Heart left ventricle (tissue), 16 donors: ENCODE results near the gene ISOC2. TPM values are rescaled to one million over a fixed set of nuclear protein-coding genes. Genes with fewer than 3 reads are reported as not detected.
"Not testable (repeated sequence)": the region's sequence is repeated elsewhere in the genome, so short reads cannot be mapped to it uniquely, and the experiment has no call there.

Experiments
- ATAC-seq, 4 donors: fragments of 200-7000 bp; cut with Tn5 transposase; one replicate each; pipeline ENCODE4 v1.9.1; 2020 to 2022; ENCODE audit warnings: moderate library complexity in 4 of 4, mild to moderate bottlenecking in 3 of 4, moderate number of reproducible peaks in 1 of 4
- DNase-seq, 5 donors: peaks; one replicate each; pipeline ENCODE4 v3.0.0-alpha.2; 2020
- H3K27ac ChIP-seq, 12 donors: fragments of 200-600 bp; sonication (generic) in 4 of 12; one replicate each; pipeline versions ENCODE4 v1.5.0 to v1.8.0; 2016 to 2022; ENCODE audit warnings: mild to moderate bottlenecking in 2 of 12
- H3K27me3 ChIP-seq, 9 donors: fragments of 200-600 bp; sonication (generic) in 2 of 9; one replicate each; pipeline versions ENCODE4 v1.5.1 to v1.8.0; 2016 to 2022; ENCODE audit warnings: mild to moderate bottlenecking in 3 of 9
- H3K36me3 ChIP-seq, 9 donors: fragments of 200-600 bp; sonication (generic) in 2 of 9; one replicate each; pipeline versions ENCODE4 v1.5.0 to v1.8.0; 2018 to 2022; ENCODE audit warnings: mild to moderate bottlenecking in 2 of 9
- H3K4me1 ChIP-seq, 12 donors: fragments of 200-600 bp; sonication (generic) in 4 of 12; one replicate each; pipeline versions ENCODE4 v1.5.0 to v1.8.0; 2016 to 2022; ENCODE audit warnings: mild to moderate bottlenecking in 3 of 12
- H3K4me3 ChIP-seq, 12 donors: fragments of 200-600 bp; sonication (generic) in 4 of 12; one replicate each; pipeline versions ENCODE4 v1.5.0 to v1.8.0; 2017 to 2022; ENCODE audit warnings: mild to moderate bottlenecking in 9 of 12, moderate library complexity in 4 of 12
- H3K9me3 ChIP-seq, 12 donors: fragments of 200-600 bp; sonication (generic) in 4 of 12; one replicate each; pipeline versions ENCODE4 v1.5.0 to v1.8.0; 2016 to 2022; ENCODE audit warnings: mild to moderate bottlenecking in 1 of 12
- POLR2A ChIP-seq, 2 donors: fragments of 450-650 bp; IDR thresholded peaks; one replicate each; pipeline ENCODE4 v1.6.1; 2017; ENCODE audit warnings: antibody characterized with exemption in 2 of 2, mild to moderate bottlenecking in 2 of 2, moderate library complexity in 2 of 2
- WGBS, 4 donors: extraction: QIAGEN DNeasy Blood & Tissue Kit in 2 of 4; methylation state at CpG; one replicate each; pipeline versions ENCODE4 v1.1.5 to v1.1.7; 2013 to 2018; 5-methylcytosine and 5-hydroxymethylcytosine counted together
- intact Hi-C, 10 donors: fragments of 100-400 bp; cut with DNase I; formaldehyde crosslinking; loops; one replicate each; pipeline versions ENCODE4 v1.11.1 to v1.14.2; 2022
- polyA plus RNA-seq, 2 donors: library from polyadenylated mRNA; stranded (reverse); fragments of 200-250 nt; gene quantifications; one replicate each; pipeline ENCODE4 v1.2.3, GENCODE V29; 2013
- total RNA-seq, 9 donors: library from RNA; depleted of rRNA in 2 of 9; stranded (reverse); fragments of >200 nt in 2 of 9; fragmentation: NEBNext Ultra II Directional in 3 of 9; extraction: Animal tissue kit (Norgen Biotek cat#: 25700) in 3 of 9; gene quantifications; one replicate each; pipeline versions ENCODE4 v1.1.0 to v1.2.4, GENCODE V29; 2016 to 2023
- TF ChIP-seq, protein P1 (sequence below), 12 donors: fragments of 200-600 bp; sonication (generic) in 4 of 12; IDR thresholded peaks; one replicate each; pipeline versions ENCODE4 v1.5.0 to v1.8.0; 2018 to 2022; ENCODE audit warnings: antibody characterized with exemption in 12 of 12, mild to moderate bottlenecking in 5 of 12
- donor health status: ischemic (EF 13 %, LVEDD 7.1; RV severe dilation, severe dysfunction).
- donor health status: healthy with polysubstance abuse.
- donor health status: DM: no; HTN: yes; CAD: no.
- donor health status: DM: no; HTN: no; CAD: no.
- donor health status: ischemic (EF 25% LVEDD 6.9; RV normal size, moderate dysfunction).
- donor health status: ischemic (EF 25% LVEDD 5.7; RV mildly dilated, moderate dysfunction).
- donor health status: healthy.
- donor health status: DM: yes; HTN: yes; CAD: no.
- donor health status: ischemic (EF 35%, LVEDD 5.7; RV mildly dilated, moderate dysfunction).
- donor health status: nonischemic (EF 11% LVEDD 7.7; RV severe dilation, severe dysfunction).
- donor health status: DM: yes; HTN: yes; CAD: no.
- donor health status: PGD.
- donor health status: ischemic (EF 29% LVEDD 5.4; RV normal size, mild dysfunction).
- donor health status: nonischemic (EF 23%, LVEDD 6.1; RV moderate dilation, normal function).

ISOC2 gene
- total and polyA plus RNA-seq, 11 donors, result 36.9 to 102 (median 51.1) TPM

DNA sequence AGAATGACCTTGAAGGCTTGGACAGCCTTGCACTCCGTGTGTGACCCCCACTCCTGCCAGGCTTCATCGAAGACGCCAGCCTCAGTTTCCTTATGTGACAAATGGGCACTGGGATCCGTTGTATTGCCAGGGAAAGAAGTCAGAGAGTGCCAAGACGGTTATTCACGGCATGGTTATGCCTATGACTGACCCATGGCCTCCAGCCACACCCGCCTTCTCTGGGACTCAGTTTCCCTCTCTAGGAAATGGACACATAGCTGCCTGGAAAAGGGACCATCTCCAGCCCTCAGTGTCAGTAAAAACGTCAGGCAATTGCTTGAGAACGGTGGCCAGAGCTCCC is 52.9 kb downstream of the ISOC2 start:
- intact Hi-C loops, result loop anchor here in 2 of 10 donors (1.0 to 2.0 kb wide), 2 partner anchors 23 to 24 kb away; partner anchors contain the start of genes RPL28 (in 2 of the 2) and TMEM238 (in 1 of the 2)
- 67 to 74% (median 68%) methylated on average over 9 of the region's 9 CpGs for WGBS, 4 donors
- peaks cover 3 to 24% (median 12%) of the 10 kb centered on the region in 12 donors for H3K4me1 ChIP-seq
- H3K4me3 ChIP-seq, result peak overlapping the region in 11 of 12 donors; percentile 74 to 99 (median 92)
- H3K27me3 ChIP-seq, result no peaks in the 10 kb centered on the region
- peak overlapping the region; percentile 83 to 99 (median 97) for H3K27ac ChIP-seq
- H3K9me3 ChIP-seq, result peaks cover 0 to 6% (median 0%) of the 10 kb centered on the region in 12 donors
- ATAC-seq, result no peak
- TF ChIP-seq, protein P1, sequence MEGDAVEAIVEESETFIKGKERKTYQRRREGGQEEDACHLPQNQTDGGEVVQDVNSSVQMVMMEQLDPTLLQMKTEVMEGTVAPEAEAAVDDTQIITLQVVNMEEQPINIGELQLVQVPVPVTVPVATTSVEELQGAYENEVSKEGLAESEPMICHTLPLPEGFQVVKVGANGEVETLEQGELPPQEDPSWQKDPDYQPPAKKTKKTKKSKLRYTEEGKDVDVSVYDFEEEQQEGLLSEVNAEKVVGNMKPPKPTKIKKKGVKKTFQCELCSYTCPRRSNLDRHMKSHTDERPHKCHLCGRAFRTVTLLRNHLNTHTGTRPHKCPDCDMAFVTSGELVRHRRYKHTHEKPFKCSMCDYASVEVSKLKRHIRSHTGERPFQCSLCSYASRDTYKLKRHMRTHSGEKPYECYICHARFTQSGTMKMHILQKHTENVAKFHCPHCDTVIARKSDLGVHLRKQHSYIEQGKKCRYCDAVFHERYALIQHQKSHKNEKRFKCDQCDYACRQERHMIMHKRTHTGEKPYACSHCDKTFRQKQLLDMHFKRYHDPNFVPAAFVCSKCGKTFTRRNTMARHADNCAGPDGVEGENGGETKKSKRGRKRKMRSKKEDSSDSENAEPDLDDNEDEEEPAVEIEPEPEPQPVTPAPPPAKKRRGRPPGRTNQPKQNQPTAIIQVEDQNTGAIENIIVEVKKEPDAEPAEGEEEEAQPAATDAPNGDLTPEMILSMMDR (IDR thresholded peaks at IDR 0.05), result no peak
- no peak for TF ChIP-seq POLR2A (IDR thresholded peaks at IDR 0.05)
- no peak for DNase-seq
- peaks cover 0 to 25% (median 16%) of the 10 kb centered on the region in 9 donors for H3K36me3 ChIP-seq

DNA sequence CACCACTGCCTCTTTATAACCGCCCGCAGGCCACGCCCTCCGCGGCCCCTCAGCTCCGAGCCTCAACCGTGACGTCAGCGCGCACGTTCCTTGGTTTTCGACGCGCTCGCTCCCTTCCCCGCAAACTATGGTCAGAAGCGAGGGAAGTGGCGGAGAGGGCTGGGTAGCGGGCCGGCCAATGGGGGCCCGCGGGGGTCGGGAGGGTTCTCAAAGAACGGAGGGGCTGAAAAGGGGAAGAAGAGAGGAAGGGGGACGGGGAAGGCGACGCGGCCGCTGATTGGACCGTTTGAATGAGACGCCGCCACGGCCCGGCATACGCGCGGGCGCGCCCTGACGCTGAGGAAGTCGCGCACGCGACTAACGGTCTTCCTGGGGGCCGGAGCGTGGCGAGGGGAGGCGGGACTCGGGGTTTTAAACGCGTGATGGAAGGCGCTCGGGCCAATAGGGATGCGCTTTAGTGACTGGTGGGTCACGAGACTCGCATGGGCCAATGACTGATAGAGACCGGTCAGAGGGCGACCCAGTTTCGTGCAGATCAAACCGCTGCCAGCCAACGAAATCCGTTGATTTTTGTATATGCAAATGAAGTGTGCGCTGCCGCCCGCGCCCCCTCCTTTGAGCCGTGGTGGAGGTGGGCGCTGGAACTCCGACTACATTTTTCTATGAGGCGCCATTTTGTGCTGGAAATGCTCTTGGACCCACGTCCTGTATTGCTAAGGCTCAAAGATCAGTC is 53.5 kb downstream of the ISOC2 start:
- Histone ChIP-seq H3K27me3 (no peaks in the 10 kb centered on the region), H3K4me3 (peak overlapping the region; percentile 74 to 99 (median 90)), H3K27ac (peak overlapping the region; percentile 84 to 99 (median 97)), H3K4me1 (peaks cover 3 to 24% (median 12%) of the 10 kb centered on the region in 12 donors), H3K36me3 (peaks cover 0 to 31% (median 21%) of the 10 kb centered on the region in 9 donors), H3K9me3 (peaks cover 0 to 6% (median 0%) of the 10 kb centered on the region in 12 donors)
- DNase-seq (peak; percentile 99 to 100 (median 99)), ATAC-seq (peak; percentile 97 to 98 (median 97))
- WGBS, 4 donors, result 0 to 1% (median 0%) methylated on average over 52 to 72 of the region's 72 CpGs
- intact Hi-C loops, result loop anchor here in 2 of 10 donors (1.0 to 2.0 kb wide), 2 partner anchors 23 kb away; partner anchors contain the start of genes RPL28 (in 2 of the 2) and TMEM238 (in 1 of the 2)
- TF ChIP-seq POLR2A (IDR thresholded peaks at IDR 0.05), result peak in 1 of 2 donors; percentile 70
- TF ChIP-seq, protein P1 (IDR thresholded peaks at IDR 0.05), result no peak

GRCh38 chr19:55407550-55407799 is 54.0 kb downstream of the ISOC2 start, which contains the start of gene UBE2S:
UBE2S (minus strand) TSS chr19:55407788; CDS start chr19:55407589, 199 bp downstream.
- peaks cover 3 to 27% (median 12%) of the 10 kb centered on the region in 12 donors for H3K4me1 ChIP-seq
- DNase-seq, H3K27me3 ChIP-seq, intact Hi-C loops, H3K9me3 ChIP-seq, ATAC-seq: not testable (repeated sequence)
- peaks cover 0 to 36% (median 26%) of the 10 kb centered on the region in 9 donors for H3K36me3 ChIP-seq
- peak in 1 of 2 donors; percentile 98 for TF ChIP-seq POLR2A (IDR thresholded peaks at IDR 0.05)
- 0 to 1% (median 1%) methylated on average over 32 to 36 of the region's 36 CpGs; no CpG with 5 or more reads in 1 of the 4 donors for WGBS, 4 donors
- peak within 1 kb of the TSS; percentile 74 to 99 (median 90) for H3K4me3 ChIP-seq
- peak within 1 kb of the TSS; percentile 84 to 99 (median 97) for H3K27ac ChIP-seq

DNA sequence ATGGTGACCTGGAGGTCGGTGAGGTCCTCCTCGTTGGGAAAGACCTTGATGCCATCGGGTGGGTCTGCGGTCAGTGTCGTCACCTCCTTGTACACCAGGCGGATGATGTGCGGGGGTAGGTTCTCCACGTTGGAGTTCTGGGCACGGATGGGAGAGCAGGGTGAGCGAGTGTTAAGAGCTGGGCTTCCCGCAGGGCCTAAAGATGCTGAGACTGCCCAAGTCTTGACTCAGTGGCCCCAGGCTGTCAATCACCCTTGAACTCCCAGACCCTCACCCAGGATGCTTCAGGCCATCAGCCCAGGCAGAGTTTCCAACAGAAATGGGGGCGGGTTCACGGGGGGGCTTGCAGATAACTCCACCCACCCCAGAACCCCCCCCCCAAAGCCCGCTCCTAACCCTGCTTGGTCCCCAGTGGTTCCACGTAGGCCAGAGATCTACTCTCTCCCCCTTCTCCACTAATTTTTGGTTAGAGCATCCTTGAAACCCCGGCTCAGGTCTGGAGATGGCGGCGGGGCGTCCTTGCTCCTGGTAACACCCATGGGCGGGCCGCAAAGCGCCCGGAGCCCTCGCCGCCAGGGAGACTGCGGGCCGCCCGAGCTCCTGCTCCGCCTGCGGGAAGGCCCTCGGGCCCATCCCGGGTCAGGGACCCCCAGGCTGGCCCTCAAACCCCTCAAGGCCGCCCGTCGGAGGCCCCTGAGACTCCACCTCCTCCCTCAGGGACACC is 54.5 kb downstream of the ISOC2 start:
- intact Hi-C loops, result no loop called here
- Histone ChIP-seq H3K4me1 (peaks cover 3 to 27% (median 12%) of the 10 kb centered on the region in 12 donors), H3K4me3 (peak overlapping the region; percentile 74 to 99 (median 90)), H3K27ac (peak overlapping the region; percentile 84 to 99 (median 97)), H3K9me3 (peaks cover 0 to 6% (median 0%) of the 10 kb centered on the region in 12 donors), H3K36me3 (peaks cover 0 to 40% (median 31%) of the 10 kb centered on the region in 9 donors), H3K27me3 (no peaks in the 10 kb centered on the region)
- peak in 2 of 4 donors; percentile 2 to 13 for ATAC-seq
- TF ChIP-seq POLR2A (IDR thresholded peaks at IDR 0.05), result no peak
- TF ChIP-seq, protein P1 (IDR thresholded peaks at IDR 0.05), result no peak
- DNase-seq, result peak in 2 of 5 donors; percentile 26 to 46
- 12 to 17% (median 14%) methylated on average over 21 to 35 of the region's 35 CpGs for WGBS, 4 donors
